ENCODE measurements around the gene TMEM225B.

DNA sequence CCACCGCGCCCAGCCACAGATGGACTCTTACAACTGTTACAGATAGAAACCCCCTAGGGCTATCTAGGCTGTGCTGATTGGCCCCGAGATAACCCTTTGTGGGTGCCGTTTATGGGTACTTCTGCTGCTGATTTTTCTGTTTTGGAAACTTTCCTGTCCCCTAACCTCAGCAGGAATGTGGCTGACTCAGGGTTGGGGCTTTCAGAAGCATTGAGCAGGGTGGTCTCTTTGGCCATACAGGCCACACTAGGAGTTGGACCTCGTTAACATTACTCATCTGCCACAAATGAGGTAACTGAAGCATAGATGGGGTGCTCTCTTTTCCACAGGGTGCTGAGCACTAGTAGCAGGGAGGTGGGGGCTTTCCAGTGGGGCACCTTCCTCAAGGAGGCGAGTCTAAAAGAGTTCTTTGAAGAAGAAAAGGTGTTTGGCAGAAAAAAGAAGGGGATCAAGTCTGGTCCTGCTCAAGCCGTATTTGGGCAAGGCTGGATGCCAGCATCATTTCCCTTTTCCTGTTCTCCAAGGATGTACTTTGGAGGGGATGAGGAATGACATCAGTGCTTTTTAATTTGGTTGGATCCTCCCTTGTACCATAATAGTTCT, 25.1 kb downstream of the TMEM225B start:
- TF ChIP-seq, protein P1, sequence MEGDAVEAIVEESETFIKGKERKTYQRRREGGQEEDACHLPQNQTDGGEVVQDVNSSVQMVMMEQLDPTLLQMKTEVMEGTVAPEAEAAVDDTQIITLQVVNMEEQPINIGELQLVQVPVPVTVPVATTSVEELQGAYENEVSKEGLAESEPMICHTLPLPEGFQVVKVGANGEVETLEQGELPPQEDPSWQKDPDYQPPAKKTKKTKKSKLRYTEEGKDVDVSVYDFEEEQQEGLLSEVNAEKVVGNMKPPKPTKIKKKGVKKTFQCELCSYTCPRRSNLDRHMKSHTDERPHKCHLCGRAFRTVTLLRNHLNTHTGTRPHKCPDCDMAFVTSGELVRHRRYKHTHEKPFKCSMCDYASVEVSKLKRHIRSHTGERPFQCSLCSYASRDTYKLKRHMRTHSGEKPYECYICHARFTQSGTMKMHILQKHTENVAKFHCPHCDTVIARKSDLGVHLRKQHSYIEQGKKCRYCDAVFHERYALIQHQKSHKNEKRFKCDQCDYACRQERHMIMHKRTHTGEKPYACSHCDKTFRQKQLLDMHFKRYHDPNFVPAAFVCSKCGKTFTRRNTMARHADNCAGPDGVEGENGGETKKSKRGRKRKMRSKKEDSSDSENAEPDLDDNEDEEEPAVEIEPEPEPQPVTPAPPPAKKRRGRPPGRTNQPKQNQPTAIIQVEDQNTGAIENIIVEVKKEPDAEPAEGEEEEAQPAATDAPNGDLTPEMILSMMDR (conservative IDR thresholded peaks at IDR 0.05 in 1 of 2, IDR thresholded peaks at IDR 0.05 in 1 of 2; ENCODE audit: extremely low read depth in 1 of 2, insufficient read depth in 1 of 2, low read depth in 1 of 2, low read length in 2 of 2): no peak
- TF ChIP-seq EZH2 (IDR thresholded peaks at IDR 0.05; ENCODE audit: borderline replicate concordance, low read length): no peak

Measured in mammary epithelial cell (primary cell).